K562 (cell line): Measurements from ENCODE around the gene SCN5A. TPM values are rescaled to one million over a fixed set of nuclear protein-coding genes. Genes with fewer than 3 reads are reported as not detected.

Experiments
- ATAC-seq: fragments of 200-7000 bp; cut with Tn5 transposase; 3 replicates; pipeline ENCODE4 v1.9.1; 2020; ENCODE audit warnings: moderate library complexity
- BruUV-seq: library from RNA; stranded (reverse); fragments of 400-500 nt; replicated peaks from 2 replicates; lab custom pipeline; 2021; lab: Mats Ljungman, UMichigan
- CTCF ChIA-PET: fragments of 300-600 bp; formaldehyde crosslinking; extraction: SDS; loops from one replicate; lab custom pipeline; 2021; ENCODE audit warnings: low intra/inter-chr PET ratio; lab: Yijun Ruan, JAX
- POLR2A ChIA-PET: fragments of 300-600, 350-650 bp; sonication (Branson Sonifier 250); formaldehyde crosslinking; extraction: SDS; loops from one replicate; lab custom pipeline; 2021; ENCODE audit warnings: antibody characterized with exemption, inconsistent platforms; lab: Yijun Ruan, JAX
- DNase-seq, 4 experiments: peaks; one replicate each; pipeline versions ENCODE4 v3.0.0 to v3.0.0-alpha.2; 2011 to 2018; ENCODE audit warnings: low spot score in 3 of 4, mixed read lengths in 3 of 4; ENCODE audit errors: extremely low read depth in 1 of 4
- FAIRE-seq: peaks from 2 replicates; lab custom pipeline; 2011; peaks lifted over from hg19 to GRCh38; lab: Jason Lieb, UNC
- H2AFZ ChIP-seq: 2 replicates; pipeline ENCODE4 v1.6.0; 2011; ENCODE audit warnings: low read depth, low read length, control low read depth, inconsistent platforms
- H3K27ac ChIP-seq: fragments of 200-600 bp; 3 replicates; pipeline ENCODE4 v1.8.0; 2011; ENCODE audit warnings: low read depth, mild to moderate bottlenecking, control low read depth, inconsistent platforms, low read length, moderate library complexity, mixed read lengths; ENCODE audit errors: extremely low read depth
- H3K27me3 ChIP-seq, 2 experiments: fragments of 300-600 bp in 1 of 2; 2 replicates in 1 of 2; 3 replicates in 1 of 2; pipeline versions ENCODE4 v1.6.0 to v1.8.0; 2011; ENCODE audit warnings: inconsistent platforms in 2 of 2, low read length in 2 of 2, mild to moderate bottlenecking in 1 of 2, mixed read lengths in 1 of 2, moderate library complexity in 1 of 2; ENCODE audit not compliant: control insufficient read depth in 2 of 2, insufficient read depth in 2 of 2
- H3K36me3 ChIP-seq: fragments of 300-600 bp; 3 replicates; pipeline ENCODE4 v1.8.0; 2011; ENCODE audit warnings: mild to moderate bottlenecking, low read length, inconsistent platforms; ENCODE audit not compliant: control insufficient read depth, insufficient read depth
- H3K4me1 ChIP-seq, 2 experiments: fragments of 200-600 bp in 1 of 2; replicated peaks in 1 of 2; 2 replicates in 1 of 2; 3 replicates in 1 of 2; pipeline versions ENCODE4 v1.5.1 to v1.8.0; 2011; ENCODE audit warnings: inconsistent platforms in 2 of 2, low read length in 2 of 2, mild to moderate bottlenecking in 1 of 2, mixed read lengths in 1 of 2, moderate library complexity in 1 of 2; ENCODE audit not compliant: control insufficient read depth in 2 of 2, insufficient read depth in 2 of 2
- H3K4me2 ChIP-seq: 2 replicates; pipeline ENCODE4 v1.6.1; 2011; ENCODE audit warnings: low read length, control low read depth, inconsistent platforms, mixed read lengths; ENCODE audit not compliant: insufficient read depth
- H3K4me3 ChIP-seq: fragments of 200-600 bp; sonication (generic), shearing (Covaris generic); 2 replicates; pipeline ENCODE4 v1.5.1; 2016; ENCODE audit warnings: control low read depth, inconsistent platforms
- H3K79me2 ChIP-seq: fragments of 200-600 bp; 3 replicates; pipeline ENCODE4 v1.8.0; 2011; ENCODE audit warnings: low read length, inconsistent platforms; ENCODE audit not compliant: control insufficient read depth, insufficient read depth
- H3K9ac ChIP-seq, 2 experiments: 2 replicates each; pipeline versions ENCODE4 v1.6.0 to v1.6.1; 2011; ENCODE audit warnings: low read depth in 2 of 2, low read length in 2 of 2, control low read depth in 1 of 2, inconsistent platforms in 1 of 2, mild to moderate bottlenecking in 1 of 2, mixed read lengths in 1 of 2; ENCODE audit not compliant: insufficient read depth in 1 of 2
- H3K9me1 ChIP-seq: one replicate; pipeline ENCODE4 v1.6.0; 2011; ENCODE audit warnings: inconsistent platforms, mild to moderate bottlenecking, low read length, moderate library complexity; ENCODE audit not compliant: control insufficient read depth, insufficient read depth
- H3K9me3 ChIP-seq: replicated peaks from 2 replicates; pipeline ENCODE4 v1.5.1; 2011; ENCODE audit warnings: low read depth, low read length, inconsistent platforms; ENCODE audit not compliant: control insufficient read depth, insufficient read depth
- H4K20me1 ChIP-seq: replicated peaks from 2 replicates; pipeline ENCODE4 v1.6.1; 2011; ENCODE audit warnings: low read length, inconsistent platforms, mixed read lengths; ENCODE audit not compliant: control insufficient read depth, insufficient read depth
- GTF2F1 ChIP-seq: IDR thresholded peaks from 2 replicates; pipeline ENCODE4 v1.6.1; 2011; ENCODE audit warnings: low read depth, low read length, improper control_type of control experiment
- RFX7 ChIP-seq: fragments of 250-450 bp; sonication (Bioruptor Pico); IDR thresholded peaks from 2 replicates; pipeline ENCODE4 v1.5.1; 2021; ENCODE audit warnings: mild to moderate bottlenecking
- WGBS: fragments of 100-300 bp; shearing (Covaris generic); methylation state at CpG from one replicate; pipeline ENCODE4 v1.1.6; 2016; ENCODE audit warnings: low coverage, mixed read lengths; ENCODE audit not compliant: insufficient coverage; ENCODE audit errors: missing lambda C conversion rate; 5-methylcytosine and 5-hydroxymethylcytosine counted together
- in situ Hi-C: fragments of 300-500 bp; cut with MboI; formaldehyde crosslinking; loops from 4 replicates; pipeline ENCODE4 v1.15.0; 2018; ENCODE audit warnings: inconsistent platforms, mixed read lengths
- intact Hi-C: fragments of 100-400 bp; cut with micrococcal nuclease; formaldehyde crosslinking; loops from 2 replicates; pipeline ENCODE4 v1.14.2; 2022
- polyA plus RNA-seq, 8 experiments: library from polyadenylated mRNA; depleted of rRNA in 4 of 8; stranded (reverse) in 5 of 8; unstranded in 3 of 8; fragments of >200 nt; fragmentation: Nextera tagmentation in 2 of 8; fragmentation: Illumina TruSeq in 1 of 8; extraction: Ambion mirVana in 2 of 8; extraction: Trizol in 1 of 8; gene quantifications; 2 replicates each; pipeline versions ENCODE4 v1.2.1 to v1.2.3, GENCODE V29; 2011 to 2014; ENCODE audit warnings: inconsistent platforms in 1 of 8, missing spikeins in 1 of 8
- total RNA-seq, 7 experiments: library from RNA; depleted of rRNA in 6 of 7; stranded (reverse); fragments of >200 nt in 6 of 7; fragmentation: Illumina TruSeq in 2 of 7; extraction: Trizol in 2 of 7; gene quantifications; 2 replicates each; pipeline versions ENCODE4 v1.2.1 to v1.2.3, GENCODE V29; 2011 to 2021; ENCODE audit warnings: low replicate concordance in 1 of 7
- TF ChIP-seq, protein P1 (sequence below): fragments of 450-650 bp; IDR thresholded peaks from 2 replicates; pipeline ENCODE4 v1.6.1; 2016; ENCODE audit warnings: missing biosample characterization, missing genetic modification characterization
- TF ChIP-seq, protein P2 (sequence below): fragments of 200-400 bp; formaldehyde crosslinking; IDR thresholded peaks from 2 replicates; pipeline ENCODE4 v1.6.1; 2017; ENCODE audit warnings: mild to moderate bottlenecking, low read depth, low read length, moderate library complexity
- TF ChIP-seq, protein P3 (sequence below): sonication (generic); IDR thresholded peaks from 2 replicates; pipeline ENCODE4 v1.6.1; 2016

Gene SCN5A
- total and polyA plus RNA-seq, 9 of the 15 experiments (the other 6 are each of a cell fraction or from before 2014, with no cell fraction given), result 0.07 to 1.4 (median 0.21) TPM; not detected in 2

DNA sequence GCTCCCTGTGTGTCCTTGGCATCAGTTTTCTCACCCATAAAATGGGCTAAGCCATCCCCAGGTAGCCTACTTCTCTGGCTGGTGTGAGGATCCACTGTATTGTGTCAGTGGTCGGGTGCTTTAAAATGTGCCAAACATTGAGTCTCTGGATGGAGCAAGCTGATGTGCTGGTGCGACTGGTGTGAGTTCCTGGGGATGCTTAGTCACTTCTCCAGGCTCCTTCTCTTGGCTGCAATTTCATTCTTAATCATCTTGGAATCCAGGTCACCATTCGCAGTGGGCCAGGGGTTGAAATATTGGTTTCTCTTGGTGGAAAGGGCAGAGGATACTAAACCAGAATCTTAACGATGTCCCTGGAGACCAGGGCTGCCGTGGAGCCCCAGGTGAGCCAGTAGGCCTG, 29.3 kb downstream of the SCN5A start:
- no peak overlapping the region for H3K4me3 ChIP-seq
- H4K20me1 ChIP-seq, result peaks cover 12% of the 10 kb centered on the region
- H3K79me2 ChIP-seq, result no peaks in the 10 kb centered on the region
- no peaks in the 10 kb centered on the region for H3K9me1 ChIP-seq
- DNase-seq (no peak), ATAC-seq (no peak), FAIRE-seq (no peak)
- no TSS peak for BruUV-seq
- no peaks in the 10 kb centered on the region for H3K36me3 ChIP-seq
- H2AFZ ChIP-seq, result no peak overlapping the region
- peaks cover 38 to 78% of the 10 kb centered on the region in 2 experiments; a peak in 4 of 5 replicates for H3K27me3 ChIP-seq
- ChIA-PET POLR2A (interaction anchor here (0.7 kb wide), 3 partner anchors 23 to 282 kb away, joined by 3 to 4 read pairs (median 3); no protein-coding TSS in a partner anchor), CTCF (no interaction called here)
- H3K4me1 ChIP-seq, result no peaks in the 10 kb centered on the region
- no peak overlapping the region for H3K4me2 ChIP-seq
- TF ChIP-seq, protein P1, sequence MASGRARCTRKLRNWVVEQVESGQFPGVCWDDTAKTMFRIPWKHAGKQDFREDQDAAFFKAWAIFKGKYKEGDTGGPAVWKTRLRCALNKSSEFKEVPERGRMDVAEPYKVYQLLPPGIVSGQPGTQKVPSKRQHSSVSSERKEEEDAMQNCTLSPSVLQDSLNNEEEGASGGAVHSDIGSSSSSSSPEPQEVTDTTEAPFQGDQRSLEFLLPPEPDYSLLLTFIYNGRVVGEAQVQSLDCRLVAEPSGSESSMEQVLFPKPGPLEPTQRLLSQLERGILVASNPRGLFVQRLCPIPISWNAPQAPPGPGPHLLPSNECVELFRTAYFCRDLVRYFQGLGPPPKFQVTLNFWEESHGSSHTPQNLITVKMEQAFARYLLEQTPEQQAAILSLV (tag), result no peak
- TF ChIP-seq GTF2F1 (no peak), RFX7 (CRISPR knock-in tag) (no peak)
- TF ChIP-seq, protein P2, sequence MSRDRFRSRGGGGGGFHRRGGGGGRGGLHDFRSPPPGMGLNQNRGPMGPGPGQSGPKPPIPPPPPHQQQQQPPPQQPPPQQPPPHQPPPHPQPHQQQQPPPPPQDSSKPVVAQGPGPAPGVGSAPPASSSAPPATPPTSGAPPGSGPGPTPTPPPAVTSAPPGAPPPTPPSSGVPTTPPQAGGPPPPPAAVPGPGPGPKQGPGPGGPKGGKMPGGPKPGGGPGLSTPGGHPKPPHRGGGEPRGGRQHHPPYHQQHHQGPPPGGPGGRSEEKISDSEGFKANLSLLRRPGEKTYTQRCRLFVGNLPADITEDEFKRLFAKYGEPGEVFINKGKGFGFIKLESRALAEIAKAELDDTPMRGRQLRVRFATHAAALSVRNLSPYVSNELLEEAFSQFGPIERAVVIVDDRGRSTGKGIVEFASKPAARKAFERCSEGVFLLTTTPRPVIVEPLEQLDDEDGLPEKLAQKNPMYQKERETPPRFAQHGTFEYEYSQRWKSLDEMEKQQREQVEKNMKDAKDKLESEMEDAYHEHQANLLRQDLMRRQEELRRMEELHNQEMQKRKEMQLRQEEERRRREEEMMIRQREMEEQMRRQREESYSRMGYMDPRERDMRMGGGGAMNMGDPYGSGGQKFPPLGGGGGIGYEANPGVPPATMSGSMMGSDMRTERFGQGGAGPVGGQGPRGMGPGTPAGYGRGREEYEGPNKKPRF, result no peak
- TF ChIP-seq, protein P3, sequence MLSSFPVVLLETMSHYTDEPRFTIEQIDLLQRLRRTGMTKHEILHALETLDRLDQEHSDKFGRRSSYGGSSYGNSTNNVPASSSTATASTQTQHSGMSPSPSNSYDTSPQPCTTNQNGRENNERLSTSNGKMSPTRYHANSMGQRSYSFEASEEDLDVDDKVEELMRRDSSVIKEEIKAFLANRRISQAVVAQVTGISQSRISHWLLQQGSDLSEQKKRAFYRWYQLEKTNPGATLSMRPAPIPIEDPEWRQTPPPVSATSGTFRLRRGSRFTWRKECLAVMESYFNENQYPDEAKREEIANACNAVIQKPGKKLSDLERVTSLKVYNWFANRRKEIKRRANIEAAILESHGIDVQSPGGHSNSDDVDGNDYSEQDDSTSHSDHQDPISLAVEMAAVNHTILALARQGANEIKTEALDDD, result no peak
- in situ Hi-C loops, result no loop called here
- no peak overlapping the region for H3K27ac ChIP-seq
- intact Hi-C loops, result no loop called here
- H3K9ac ChIP-seq, result no peak overlapping the region
- WGBS, result 2% methylated on average over 5 of the region's 5 CpGs
- H3K9me3 ChIP-seq, result no peaks in the 10 kb centered on the region
